Measurements from ENCODE around the gene UGT1A6. TPM values are rescaled to one million over a fixed set of nuclear protein-coding genes. Genes with fewer than 3 reads are reported as not detected.
"Not testable (repeated sequence)": the region's sequence is repeated elsewhere in the genome, so short reads cannot be mapped to it uniquely, and the experiment has no call there.

The UGT1A6 gene
- not detected in 2 replicates for total RNA-seq (2012; rRNA removed)

GRCh38 chr2:233692648-233693047, at the start of gene UGT1A6:
UGT1A6 (plus strand) TSS chr2:233692890; CDS start chr2:233693005, 115 bp downstream.
- Histone ChIP-seq H3K9me3 (replicated peaks; ENCODE audit: low read length) (no peaks in the 10 kb centered on the region), H3K4me1 (ENCODE audit: control insufficient read depth, insufficient read depth, low read length) (no peaks in the 10 kb centered on the region), H3K27me3 (ENCODE audit: control insufficient read depth, insufficient read depth, low read length) (no peaks in the 10 kb centered on the region), H3K4me2 (ENCODE audit: low read length) (no peak within 1 kb of the TSS), H3K4me3 (ENCODE audit: low read length) (no peak within 1 kb of the TSS), H3K9ac (ENCODE audit: low read depth, low read length) (no peak within 1 kb of the TSS), H3K36me3 (ENCODE audit: insufficient read depth, low read length) (no peaks in the 10 kb centered on the region)

- Histone ChIP-seq H3K4me1 (ENCODE audit: control insufficient read depth, insufficient read depth, low read length) (no peaks in the 10 kb centered on the region), H3K9ac (ENCODE audit: low read depth, low read length) (no peak overlapping the region), H3K36me3 (ENCODE audit: insufficient read depth, low read length) (no peaks in the 10 kb centered on the region), H3K4me3 (ENCODE audit: low read length) (no peak overlapping the region), H3K27me3 (ENCODE audit: control insufficient read depth, insufficient read depth, low read length) (no peaks in the 10 kb centered on the region), H3K9me3 (replicated peaks; ENCODE audit: low read length) (no peaks in the 10 kb centered on the region), H3K4me2 (ENCODE audit: low read length) (no peak overlapping the region)
These were observed 49.6 kb upstream of the UGT1A6 start for GRCh38 chr2:233643128-233643527.

- not testable (repeated sequence) for H3K9ac ChIP-seq (ENCODE audit: low read depth, low read length); H3K4me2 ChIP-seq (ENCODE audit: low read length); H3K4me3 ChIP-seq (ENCODE audit: low read length); H3K27me3 ChIP-seq (ENCODE audit: control insufficient read depth, insufficient read depth, low read length); H3K9me3 ChIP-seq (replicated peaks; ENCODE audit: low read length); H3K36me3 ChIP-seq (ENCODE audit: insufficient read depth, low read length); H3K4me1 ChIP-seq (ENCODE audit: control insufficient read depth, insufficient read depth, low read length)
These were observed 46.7 kb upstream of the UGT1A6 start for GRCh38 chr2:233646033-233646432.

GRCh38 chr2:233650981-233651380, 41.7 kb upstream of the UGT1A6 start:
- Histone ChIP-seq H3K4me2 (ENCODE audit: low read length) (no peak overlapping the region), H3K27me3 (ENCODE audit: control insufficient read depth, insufficient read depth, low read length) (peaks cover 4% of the 10 kb centered on the region)

DNA sequence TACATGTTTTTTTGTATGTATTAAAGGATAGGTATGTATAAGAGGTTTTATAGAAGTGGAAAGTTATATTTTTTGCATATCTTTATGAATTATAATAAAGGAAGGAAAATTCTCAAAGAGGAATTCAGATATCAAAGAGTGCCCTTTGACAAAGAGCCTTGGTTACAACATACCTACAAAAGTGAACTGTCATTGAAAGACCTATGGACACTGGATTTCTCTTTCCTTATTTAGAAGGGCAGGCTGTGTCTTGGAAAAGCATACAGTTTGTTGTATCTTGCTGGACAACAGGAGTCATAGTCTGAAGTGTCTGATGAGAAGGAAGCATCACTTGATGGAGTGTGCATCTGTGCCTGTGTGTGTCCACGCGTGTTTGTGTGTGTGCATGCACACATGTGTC, 41.3 kb upstream of the UGT1A6 start:
- no peak overlapping the region for H3K4me2 ChIP-seq (ENCODE audit: low read length)
- H3K9me3 ChIP-seq (replicated peaks; ENCODE audit: low read length): no peaks in the 10 kb centered on the region
- H3K4me3 ChIP-seq (ENCODE audit: low read length): no peak overlapping the region
- no peak overlapping the region for H3K9ac ChIP-seq (ENCODE audit: low read depth, low read length)
- peaks cover 4% of the 10 kb centered on the region for H3K27me3 ChIP-seq (ENCODE audit: control insufficient read depth, insufficient read depth, low read length)
- no peaks in the 10 kb centered on the region for H3K4me1 ChIP-seq (ENCODE audit: control insufficient read depth, insufficient read depth, low read length)
- H3K36me3 ChIP-seq (ENCODE audit: insufficient read depth, low read length): no peaks in the 10 kb centered on the region

More at GRCh38 chr2:233650981-233651380, 41.7 kb upstream of the UGT1A6 start:
- H3K4me3 ChIP-seq (ENCODE audit: low read length): no peak overlapping the region
- H3K4me1 ChIP-seq (ENCODE audit: control insufficient read depth, insufficient read depth, low read length): no peaks in the 10 kb centered on the region
- H3K36me3 ChIP-seq (ENCODE audit: insufficient read depth, low read length): no peaks in the 10 kb centered on the region
- no peaks in the 10 kb centered on the region for H3K9me3 ChIP-seq (replicated peaks; ENCODE audit: low read length)
- H3K9ac ChIP-seq (ENCODE audit: low read depth, low read length): no peak overlapping the region

DNA sequence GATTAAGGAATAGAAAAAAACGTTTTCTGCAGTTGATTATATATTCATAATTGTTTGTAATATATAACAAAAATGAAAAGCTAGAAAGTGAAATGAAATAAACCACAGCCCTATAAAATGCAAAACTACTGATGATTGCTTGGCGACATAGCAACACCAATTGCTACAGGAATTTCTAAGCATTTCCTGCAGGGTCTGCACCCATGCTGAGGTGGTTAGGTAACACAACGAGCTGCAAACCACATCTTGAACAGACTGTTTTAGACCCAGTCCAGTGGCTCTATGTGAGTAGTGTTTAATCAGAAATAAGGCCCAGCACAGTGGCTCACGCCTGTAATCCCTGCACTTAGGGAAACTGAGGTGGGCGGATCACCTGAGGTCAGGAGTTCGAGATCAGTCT, 38.2 kb upstream of the UGT1A6 start:
- no peak overlapping the region for H3K9ac ChIP-seq (ENCODE audit: low read depth, low read length)
- peaks cover 4% of the 10 kb centered on the region for H3K27me3 ChIP-seq (ENCODE audit: control insufficient read depth, insufficient read depth, low read length)
- no peaks in the 10 kb centered on the region for H3K9me3 ChIP-seq (replicated peaks; ENCODE audit: low read length)
- no peak overlapping the region for H3K4me3 ChIP-seq (ENCODE audit: low read length)
- no peaks in the 10 kb centered on the region for H3K4me1 ChIP-seq (ENCODE audit: control insufficient read depth, insufficient read depth, low read length)
- no peaks in the 10 kb centered on the region for H3K36me3 ChIP-seq (ENCODE audit: insufficient read depth, low read length)
- H3K4me2 ChIP-seq (ENCODE audit: low read length): no peak overlapping the region

DNA sequence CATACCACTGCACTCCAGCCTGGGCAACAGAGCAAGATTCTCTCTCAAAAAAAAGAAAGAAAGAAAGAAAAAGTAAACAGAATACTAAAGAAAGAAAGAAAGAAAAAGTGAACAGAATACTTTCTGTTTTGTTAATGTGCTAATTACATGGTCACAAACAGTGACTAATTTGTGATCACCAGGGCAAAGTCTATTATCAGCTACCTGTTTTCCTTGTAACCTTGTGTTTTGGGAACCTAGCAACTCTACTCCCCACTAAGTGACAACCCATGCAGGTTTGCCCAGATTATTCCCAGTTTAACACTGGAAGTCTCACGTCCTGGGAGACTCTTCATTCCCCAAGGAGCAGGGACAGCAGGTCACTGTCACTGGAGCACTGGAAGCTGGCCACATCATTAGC, 37.6 kb upstream of the UGT1A6 start:
- Histone ChIP-seq H3K9ac (ENCODE audit: low read depth, low read length) (no peak overlapping the region), H3K4me1 (ENCODE audit: control insufficient read depth, insufficient read depth, low read length) (no peaks in the 10 kb centered on the region), H3K4me3 (ENCODE audit: low read length) (no peak overlapping the region), H3K36me3 (ENCODE audit: insufficient read depth, low read length) (no peaks in the 10 kb centered on the region), H3K9me3 (replicated peaks; ENCODE audit: low read length) (no peaks in the 10 kb centered on the region), H3K27me3 (ENCODE audit: control insufficient read depth, insufficient read depth, low read length) (peaks cover 4% of the 10 kb centered on the region), H3K4me2 (ENCODE audit: low read length) (no peak overlapping the region)

- not testable (repeated sequence) for H3K36me3 ChIP-seq (ENCODE audit: insufficient read depth, low read length); H3K9me3 ChIP-seq (replicated peaks; ENCODE audit: low read length); H3K4me1 ChIP-seq (ENCODE audit: control insufficient read depth, insufficient read depth, low read length); H3K4me2 ChIP-seq (ENCODE audit: low read length); H3K27me3 ChIP-seq (ENCODE audit: control insufficient read depth, insufficient read depth, low read length); H3K9ac ChIP-seq (ENCODE audit: low read depth, low read length); H3K4me3 ChIP-seq (ENCODE audit: low read length)
These were observed 36.7 kb upstream of the UGT1A6 start for GRCh38 chr2:233655943-233656342.

GRCh38 chr2:233656443-233656842, 36.2 kb upstream of the UGT1A6 start:
- H3K4me1 ChIP-seq (ENCODE audit: control insufficient read depth, insufficient read depth, low read length): no peaks in the 10 kb centered on the region
- no peaks in the 10 kb centered on the region for H3K9me3 ChIP-seq (replicated peaks; ENCODE audit: low read length)
- H3K4me3 ChIP-seq (ENCODE audit: low read length): no peak overlapping the region
- H3K4me2 ChIP-seq (ENCODE audit: low read length): no peak overlapping the region
- H3K9ac ChIP-seq (ENCODE audit: low read depth, low read length): no peak overlapping the region
- H3K36me3 ChIP-seq (ENCODE audit: insufficient read depth, low read length): no peaks in the 10 kb centered on the region
- no peaks in the 10 kb centered on the region for H3K27me3 ChIP-seq (ENCODE audit: control insufficient read depth, insufficient read depth, low read length)

- Histone ChIP-seq H3K4me3 (ENCODE audit: low read length) (no peak overlapping the region), H3K9me3 (replicated peaks; ENCODE audit: low read length) (no peaks in the 10 kb centered on the region), H3K36me3 (ENCODE audit: insufficient read depth, low read length) (no peaks in the 10 kb centered on the region), H3K4me1 (ENCODE audit: control insufficient read depth, insufficient read depth, low read length) (no peaks in the 10 kb centered on the region), H3K9ac (ENCODE audit: low read depth, low read length) (no peak overlapping the region), H3K27me3 (ENCODE audit: control insufficient read depth, insufficient read depth, low read length) (no peaks in the 10 kb centered on the region), H3K4me2 (ENCODE audit: low read length) (no peak overlapping the region)
These were observed 34.1 kb upstream of the UGT1A6 start for GRCh38 chr2:233658610-233659009.

GRCh38 chr2:233663911-233664310, 28.8 kb upstream of the UGT1A6 start:
- no peaks in the 10 kb centered on the region for H3K36me3 ChIP-seq (ENCODE audit: insufficient read depth, low read length)
- no peaks in the 10 kb centered on the region for H3K27me3 ChIP-seq (ENCODE audit: control insufficient read depth, insufficient read depth, low read length)
- H3K4me3 ChIP-seq (ENCODE audit: low read length): no peak overlapping the region
- no peak overlapping the region for H3K9ac ChIP-seq (ENCODE audit: low read depth, low read length)
- H3K4me2 ChIP-seq (ENCODE audit: low read length): no peak overlapping the region
- no peaks in the 10 kb centered on the region for H3K4me1 ChIP-seq (ENCODE audit: control insufficient read depth, insufficient read depth, low read length)
- H3K9me3 ChIP-seq (replicated peaks; ENCODE audit: low read length): no peaks in the 10 kb centered on the region

DNA sequence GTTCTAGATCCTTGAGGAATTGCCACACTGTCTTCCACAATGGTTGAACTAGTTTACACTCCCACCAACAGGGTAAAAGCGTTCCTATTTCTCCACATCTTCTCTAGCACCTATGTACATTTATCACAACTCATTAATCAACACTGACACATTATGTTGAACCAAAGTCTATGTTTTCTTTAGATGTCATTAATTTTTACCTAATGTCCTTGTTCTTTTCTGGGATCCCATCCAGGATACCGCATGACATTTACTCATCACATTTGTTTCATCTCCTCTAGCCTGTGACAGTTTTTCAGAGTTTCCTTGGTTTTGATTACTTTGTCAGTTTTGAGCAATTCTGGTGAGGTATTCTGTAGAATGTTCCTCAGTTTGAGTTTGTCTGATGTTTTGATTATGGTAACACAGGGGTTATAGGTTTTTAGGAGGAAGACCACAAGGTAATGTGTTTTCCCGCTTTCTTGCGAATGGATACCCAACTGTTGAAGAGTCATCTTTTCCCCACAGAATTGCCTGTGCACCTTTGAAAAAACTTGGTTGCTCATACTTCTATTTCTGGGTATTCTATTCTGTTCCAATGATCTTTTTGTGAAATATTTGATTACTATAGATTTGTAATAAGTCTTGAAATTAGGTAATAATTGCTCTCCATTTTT, 24.0 kb upstream of the UGT1A6 start:
- Histone ChIP-seq H3K27me3 (ENCODE audit: control insufficient read depth, insufficient read depth, low read length) (no peaks in the 10 kb centered on the region), H3K4me3 (ENCODE audit: low read length) (no peak overlapping the region), H3K36me3 (ENCODE audit: insufficient read depth, low read length) (no peaks in the 10 kb centered on the region), H3K4me1 (ENCODE audit: control insufficient read depth, insufficient read depth, low read length) (no peaks in the 10 kb centered on the region), H3K9ac (ENCODE audit: low read depth, low read length) (no peak overlapping the region), H3K9me3 (replicated peaks; ENCODE audit: low read length) (no peaks in the 10 kb centered on the region), H3K4me2 (ENCODE audit: low read length) (no peak overlapping the region)

All from skeletal muscle satellite cell (primary cell).